Measurements from ENCODE around the gene EML4. TPM values are rescaled to one million over a fixed set of nuclear protein-coding genes. Genes with fewer than 3 reads are reported as not detected.

EML4 gene
- total RNA-seq, 1 experiment from 2014 or later = 107 TPM

- intact Hi-C loops (cut with micrococcal nuclease; ENCODE audit: unreplicated experiment) = no loop called here
- H3K4me1 ChIP-seq (ENCODE audit: control insufficient read depth, insufficient read depth, low read length) = peaks cover 61% of the 10 kb centered on the region
- H3K36me3 ChIP-seq (ENCODE audit: control insufficient read depth, insufficient read depth, low read length) = no peaks in the 10 kb centered on the region
- ChIA-PET CTCF (no interaction called here), POLR2A (no interaction called here)
- ATAC-seq (no peak), DNase-seq (ENCODE audit: low read depth, low spot score) (no peak)
- TF ChIP-seq, protein P1, sequence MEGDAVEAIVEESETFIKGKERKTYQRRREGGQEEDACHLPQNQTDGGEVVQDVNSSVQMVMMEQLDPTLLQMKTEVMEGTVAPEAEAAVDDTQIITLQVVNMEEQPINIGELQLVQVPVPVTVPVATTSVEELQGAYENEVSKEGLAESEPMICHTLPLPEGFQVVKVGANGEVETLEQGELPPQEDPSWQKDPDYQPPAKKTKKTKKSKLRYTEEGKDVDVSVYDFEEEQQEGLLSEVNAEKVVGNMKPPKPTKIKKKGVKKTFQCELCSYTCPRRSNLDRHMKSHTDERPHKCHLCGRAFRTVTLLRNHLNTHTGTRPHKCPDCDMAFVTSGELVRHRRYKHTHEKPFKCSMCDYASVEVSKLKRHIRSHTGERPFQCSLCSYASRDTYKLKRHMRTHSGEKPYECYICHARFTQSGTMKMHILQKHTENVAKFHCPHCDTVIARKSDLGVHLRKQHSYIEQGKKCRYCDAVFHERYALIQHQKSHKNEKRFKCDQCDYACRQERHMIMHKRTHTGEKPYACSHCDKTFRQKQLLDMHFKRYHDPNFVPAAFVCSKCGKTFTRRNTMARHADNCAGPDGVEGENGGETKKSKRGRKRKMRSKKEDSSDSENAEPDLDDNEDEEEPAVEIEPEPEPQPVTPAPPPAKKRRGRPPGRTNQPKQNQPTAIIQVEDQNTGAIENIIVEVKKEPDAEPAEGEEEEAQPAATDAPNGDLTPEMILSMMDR (IDR thresholded peaks at IDR 0.05) = no peak
- TF ChIP-seq TCF7L2 (IDR thresholded peaks at IDR 0.05; ENCODE audit: low read depth, low read length) (no peak), POLR2AphosphoS5 (IDR thresholded peaks at IDR 0.05; ENCODE audit: low read depth, low read length) (no peak), SIN3A (IDR thresholded peaks at IDR 0.05; ENCODE audit: borderline replicate concordance, insufficient read depth, low read depth, low read length) (no peak)
- TF ChIP-seq, protein P2, sequence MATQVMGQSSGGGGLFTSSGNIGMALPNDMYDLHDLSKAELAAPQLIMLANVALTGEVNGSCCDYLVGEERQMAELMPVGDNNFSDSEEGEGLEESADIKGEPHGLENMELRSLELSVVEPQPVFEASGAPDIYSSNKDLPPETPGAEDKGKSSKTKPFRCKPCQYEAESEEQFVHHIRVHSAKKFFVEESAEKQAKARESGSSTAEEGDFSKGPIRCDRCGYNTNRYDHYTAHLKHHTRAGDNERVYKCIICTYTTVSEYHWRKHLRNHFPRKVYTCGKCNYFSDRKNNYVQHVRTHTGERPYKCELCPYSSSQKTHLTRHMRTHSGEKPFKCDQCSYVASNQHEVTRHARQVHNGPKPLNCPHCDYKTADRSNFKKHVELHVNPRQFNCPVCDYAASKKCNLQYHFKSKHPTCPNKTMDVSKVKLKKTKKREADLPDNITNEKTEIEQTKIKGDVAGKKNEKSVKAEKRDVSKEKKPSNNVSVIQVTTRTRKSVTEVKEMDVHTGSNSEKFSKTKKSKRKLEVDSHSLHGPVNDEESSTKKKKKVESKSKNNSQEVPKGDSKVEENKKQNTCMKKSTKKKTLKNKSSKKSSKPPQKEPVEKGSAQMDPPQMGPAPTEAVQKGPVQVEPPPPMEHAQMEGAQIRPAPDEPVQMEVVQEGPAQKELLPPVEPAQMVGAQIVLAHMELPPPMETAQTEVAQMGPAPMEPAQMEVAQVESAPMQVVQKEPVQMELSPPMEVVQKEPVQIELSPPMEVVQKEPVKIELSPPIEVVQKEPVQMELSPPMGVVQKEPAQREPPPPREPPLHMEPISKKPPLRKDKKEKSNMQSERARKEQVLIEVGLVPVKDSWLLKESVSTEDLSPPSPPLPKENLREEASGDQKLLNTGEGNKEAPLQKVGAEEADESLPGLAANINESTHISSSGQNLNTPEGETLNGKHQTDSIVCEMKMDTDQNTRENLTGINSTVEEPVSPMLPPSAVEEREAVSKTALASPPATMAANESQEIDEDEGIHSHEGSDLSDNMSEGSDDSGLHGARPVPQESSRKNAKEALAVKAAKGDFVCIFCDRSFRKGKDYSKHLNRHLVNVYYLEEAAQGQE (IDR thresholded peaks at IDR 0.05; ENCODE audit: insufficient read depth in 1 of 2, low read depth in 2 of 2, low read length in 1 of 2) = no peak
- no peak overlapping the region for H3K27ac ChIP-seq (ENCODE audit: low read length)
- no TSS peak for BruUV-seq (replicated peaks)
- H3K27me3 ChIP-seq (ENCODE audit: control insufficient read depth, insufficient read depth, low read length) = no peaks in the 10 kb centered on the region
- no peaks in the 10 kb centered on the region for H3K9me3 ChIP-seq (ENCODE audit: control insufficient read depth, insufficient read depth, low read depth, low read length)
- no peak overlapping the region for H3K4me3 ChIP-seq (ENCODE audit: low read depth in 2 of 2, low read length in 2 of 2)
- in situ Hi-C loops (cut with HindIII; ENCODE audit: low pct_unique_long_range_greater_than_20kb, low sequenced_read_pairs) = no loop called here
These were observed 24.6 kb downstream of the EML4 start for GRCh38 chr2:42193722-42194187.

DNA sequence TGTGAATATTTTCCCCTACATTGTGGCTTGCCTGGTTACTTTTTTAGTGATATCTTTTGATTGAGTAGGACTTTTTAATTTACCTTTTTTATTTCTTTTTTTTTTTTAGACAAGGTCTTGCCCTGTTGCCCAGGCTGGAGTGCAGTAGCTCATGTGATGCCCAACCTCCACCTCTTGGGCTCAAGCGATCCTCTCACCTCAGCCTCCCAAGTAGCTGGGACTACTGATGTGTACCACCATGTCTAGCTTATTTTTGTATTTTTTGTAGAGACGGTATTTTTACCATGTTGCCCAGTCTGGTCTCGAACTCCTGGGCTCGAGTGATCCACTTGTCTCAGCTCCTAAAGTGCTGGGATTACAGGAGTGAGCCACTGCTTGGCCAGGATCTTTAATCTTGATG, 25.3 kb downstream of the EML4 start:
- Histone ChIP-seq H3K4me3 (ENCODE audit: low read depth in 2 of 2, low read length in 2 of 2) (no peak overlapping the region), H3K36me3 (ENCODE audit: control insufficient read depth, insufficient read depth, low read length) (no peaks in the 10 kb centered on the region), H3K27ac (ENCODE audit: low read length) (no peak overlapping the region), H3K27me3 (ENCODE audit: control insufficient read depth, insufficient read depth, low read length) (no peaks in the 10 kb centered on the region), H3K4me1 (ENCODE audit: control insufficient read depth, insufficient read depth, low read length) (peaks cover 57% of the 10 kb centered on the region), H3K9me3 (ENCODE audit: control insufficient read depth, insufficient read depth, low read depth, low read length) (no peaks in the 10 kb centered on the region)
- in situ Hi-C loops (cut with HindIII; ENCODE audit: low pct_unique_long_range_greater_than_20kb, low sequenced_read_pairs) (no loop called here), intact Hi-C loops (cut with micrococcal nuclease; ENCODE audit: unreplicated experiment) (no loop called here)
- ChIA-PET POLR2A (interaction anchor here (0.6 to 0.7 kb wide), 2 partner anchors 40 to 600 kb away, joined by 4 read pairs; no protein-coding TSS in a partner anchor), CTCF (no interaction called here)
- DNase-seq (ENCODE audit: low read depth, low spot score) (no peak), ATAC-seq (no peak)
- TF ChIP-seq SIN3A (IDR thresholded peaks at IDR 0.05; ENCODE audit: borderline replicate concordance, insufficient read depth, low read depth, low read length) (no peak), POLR2AphosphoS5 (IDR thresholded peaks at IDR 0.05; ENCODE audit: low read depth, low read length) (no peak), TCF7L2 (IDR thresholded peaks at IDR 0.05; ENCODE audit: low read depth, low read length) (no peak)
- TF ChIP-seq, protein P2 (IDR thresholded peaks at IDR 0.05; ENCODE audit: insufficient read depth in 1 of 2, low read depth in 2 of 2, low read length in 1 of 2) = no peak
- TF ChIP-seq, protein P1 (IDR thresholded peaks at IDR 0.05) = no peak
- no TSS peak for BruUV-seq (replicated peaks)

All from Panc1 (cell line).